ENCODE data around the gene BTRC. TPM values are rescaled to one million over a fixed set of nuclear protein-coding genes. Genes with fewer than 3 reads are reported as not detected.
A peak's percentile ranks its signal among the peaks of the same experiment; 100 is the strongest.

The BTRC gene
- total RNA-seq, 3 donors from 2014 or later, result 12.4 to 19.5 (median 16.0) TPM

- no peaks in the 10 kb centered on the region for H3K36me3 ChIP-seq (ENCODE audit: low read depth)
- intact Hi-C loops (cut with DNase I, micrococcal nuclease), result no loop called here
- H3K9me3 ChIP-seq, result no peaks in the 10 kb centered on the region
- no peak for ATAC-seq
- TF ChIP-seq, protein P1, sequence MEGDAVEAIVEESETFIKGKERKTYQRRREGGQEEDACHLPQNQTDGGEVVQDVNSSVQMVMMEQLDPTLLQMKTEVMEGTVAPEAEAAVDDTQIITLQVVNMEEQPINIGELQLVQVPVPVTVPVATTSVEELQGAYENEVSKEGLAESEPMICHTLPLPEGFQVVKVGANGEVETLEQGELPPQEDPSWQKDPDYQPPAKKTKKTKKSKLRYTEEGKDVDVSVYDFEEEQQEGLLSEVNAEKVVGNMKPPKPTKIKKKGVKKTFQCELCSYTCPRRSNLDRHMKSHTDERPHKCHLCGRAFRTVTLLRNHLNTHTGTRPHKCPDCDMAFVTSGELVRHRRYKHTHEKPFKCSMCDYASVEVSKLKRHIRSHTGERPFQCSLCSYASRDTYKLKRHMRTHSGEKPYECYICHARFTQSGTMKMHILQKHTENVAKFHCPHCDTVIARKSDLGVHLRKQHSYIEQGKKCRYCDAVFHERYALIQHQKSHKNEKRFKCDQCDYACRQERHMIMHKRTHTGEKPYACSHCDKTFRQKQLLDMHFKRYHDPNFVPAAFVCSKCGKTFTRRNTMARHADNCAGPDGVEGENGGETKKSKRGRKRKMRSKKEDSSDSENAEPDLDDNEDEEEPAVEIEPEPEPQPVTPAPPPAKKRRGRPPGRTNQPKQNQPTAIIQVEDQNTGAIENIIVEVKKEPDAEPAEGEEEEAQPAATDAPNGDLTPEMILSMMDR (IDR thresholded peaks at IDR 0.05), result no peak
- peaks cover 3% of the 10 kb centered on the region for H3K4me1 ChIP-seq (ENCODE audit: low read depth)
- no peak for DNase-seq
- H3K4me3 ChIP-seq, result no peak overlapping the region
These were observed 36.1 kb downstream of the BTRC start for GRCh38 chr10:101389986-101390531.

- no peak overlapping the region for H3K4me3 ChIP-seq
- intact Hi-C loops (cut with DNase I, micrococcal nuclease), result no loop called here
- TF ChIP-seq, protein P1 (IDR thresholded peaks at IDR 0.05), result no peak
- no peak for ATAC-seq
- no peak for DNase-seq
- no peaks in the 10 kb centered on the region for H3K9me3 ChIP-seq
- H3K36me3 ChIP-seq (ENCODE audit: low read depth), result no peaks in the 10 kb centered on the region
- H3K4me1 ChIP-seq (ENCODE audit: low read depth), result peaks cover 3% of the 10 kb centered on the region
These were observed 39.4 kb downstream of the BTRC start for GRCh38 chr10:101393378-101393777.

DNA sequence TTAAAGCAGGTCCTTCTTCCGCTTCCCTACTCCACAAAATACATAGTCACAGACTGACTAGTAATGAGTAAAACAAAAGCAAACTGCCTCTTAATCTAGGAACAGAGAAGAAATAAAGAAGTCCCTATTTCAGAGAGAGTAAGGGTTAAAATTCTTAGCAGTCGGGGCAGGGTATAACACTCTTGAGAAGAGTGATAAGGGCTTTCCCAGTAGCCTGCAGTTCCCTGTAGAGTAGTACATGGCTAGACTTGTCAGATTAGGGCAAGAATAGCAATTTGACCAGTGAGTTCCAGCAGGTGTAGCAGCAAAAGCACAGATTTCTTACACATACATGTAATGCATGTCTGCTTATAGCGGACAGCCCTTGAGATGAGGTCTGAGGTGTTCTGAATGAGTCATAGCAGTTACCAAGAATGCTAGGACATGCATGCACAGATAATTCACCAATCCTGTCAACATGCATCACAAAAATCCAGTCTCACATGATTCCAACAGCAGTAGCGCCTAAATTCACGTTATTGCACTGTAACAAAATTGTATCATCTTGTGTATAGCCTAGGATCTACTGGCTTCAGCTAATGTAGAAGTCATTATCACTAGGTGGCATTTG lies 40.7 kb downstream of the BTRC start:
- Histone ChIP-seq H3K4me1 (ENCODE audit: low read depth) (no peaks in the 10 kb centered on the region), H3K4me3 (no peak overlapping the region), H3K36me3 (ENCODE audit: low read depth) (no peaks in the 10 kb centered on the region), H3K9me3 (no peaks in the 10 kb centered on the region)
- DNase-seq (no peak), ATAC-seq (no peak)
- TF ChIP-seq, protein P1 (IDR thresholded peaks at IDR 0.05), result no peak
- intact Hi-C loops (cut with DNase I, micrococcal nuclease), result no loop called here

DNA sequence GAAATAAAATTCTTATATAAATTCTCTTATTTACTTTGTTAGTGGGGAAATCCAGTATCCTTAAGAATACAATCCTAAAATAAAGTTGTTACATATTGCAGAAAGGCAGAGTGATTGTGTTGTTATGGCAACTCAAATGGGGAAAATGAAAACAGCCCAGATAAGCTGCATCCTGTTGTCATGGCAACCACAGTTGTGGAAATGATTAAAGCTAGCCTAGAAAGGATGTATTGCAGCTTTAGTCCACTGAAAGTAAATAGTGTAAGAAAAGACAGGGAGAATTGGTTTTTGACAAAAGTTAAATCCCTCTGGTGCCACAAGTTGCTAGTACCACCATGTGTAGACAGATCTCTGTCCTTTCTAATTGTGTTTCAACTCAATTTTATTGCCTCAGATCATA lies 43.2 kb downstream of the BTRC start:
- ATAC-seq (peak; percentile 33), DNase-seq (no peak)
- no peaks in the 10 kb centered on the region for H3K4me1 ChIP-seq (ENCODE audit: low read depth)
- H3K36me3 ChIP-seq (ENCODE audit: low read depth), result no peaks in the 10 kb centered on the region
- TF ChIP-seq, protein P1 (IDR thresholded peaks at IDR 0.05), result no peak
- H3K9me3 ChIP-seq, result no peaks in the 10 kb centered on the region
- no peak overlapping the region for H3K4me3 ChIP-seq
- intact Hi-C loops (cut with DNase I, micrococcal nuclease), result no loop called here

- TF ChIP-seq, protein P1 (IDR thresholded peaks at IDR 0.05), result no peak
- intact Hi-C loops (cut with DNase I, micrococcal nuclease), result no loop called here
- Histone ChIP-seq H3K4me1 (ENCODE audit: low read depth) (no peaks in the 10 kb centered on the region), H3K36me3 (ENCODE audit: low read depth) (no peaks in the 10 kb centered on the region), H3K4me3 (no peak overlapping the region), H3K9me3 (no peaks in the 10 kb centered on the region)
- ATAC-seq (no peak), DNase-seq (no peak)
These were observed 46.6 kb downstream of the BTRC start for GRCh38 chr10:101400585-101400984.
